NCI-H774 (cell line): Measurements from ENCODE around the gene TEKT5.
"Not testable (repeated sequence)": the region's sequence is repeated elsewhere in the genome, so short reads cannot be mapped to it uniquely, and the experiment has no call there.

Experiments
- DNase-seq: peaks from one replicate; lab custom pipeline; 2025; lab: John Stamatoyannopoulos, UW

TEKT5 gene

GRCh38 chr16:10684511-10685151, 10.1 kb downstream of the TEKT5 start:
- DNase-seq, result no peak

- DNase-seq, result no peak
Observed at GRCh38 chr16:10683170-10683569, 11.6 kb downstream of the TEKT5 start.

- no peak for DNase-seq
Observed at GRCh38 chr16:10682604-10683003, 12.1 kb downstream of the TEKT5 start.

DNA sequence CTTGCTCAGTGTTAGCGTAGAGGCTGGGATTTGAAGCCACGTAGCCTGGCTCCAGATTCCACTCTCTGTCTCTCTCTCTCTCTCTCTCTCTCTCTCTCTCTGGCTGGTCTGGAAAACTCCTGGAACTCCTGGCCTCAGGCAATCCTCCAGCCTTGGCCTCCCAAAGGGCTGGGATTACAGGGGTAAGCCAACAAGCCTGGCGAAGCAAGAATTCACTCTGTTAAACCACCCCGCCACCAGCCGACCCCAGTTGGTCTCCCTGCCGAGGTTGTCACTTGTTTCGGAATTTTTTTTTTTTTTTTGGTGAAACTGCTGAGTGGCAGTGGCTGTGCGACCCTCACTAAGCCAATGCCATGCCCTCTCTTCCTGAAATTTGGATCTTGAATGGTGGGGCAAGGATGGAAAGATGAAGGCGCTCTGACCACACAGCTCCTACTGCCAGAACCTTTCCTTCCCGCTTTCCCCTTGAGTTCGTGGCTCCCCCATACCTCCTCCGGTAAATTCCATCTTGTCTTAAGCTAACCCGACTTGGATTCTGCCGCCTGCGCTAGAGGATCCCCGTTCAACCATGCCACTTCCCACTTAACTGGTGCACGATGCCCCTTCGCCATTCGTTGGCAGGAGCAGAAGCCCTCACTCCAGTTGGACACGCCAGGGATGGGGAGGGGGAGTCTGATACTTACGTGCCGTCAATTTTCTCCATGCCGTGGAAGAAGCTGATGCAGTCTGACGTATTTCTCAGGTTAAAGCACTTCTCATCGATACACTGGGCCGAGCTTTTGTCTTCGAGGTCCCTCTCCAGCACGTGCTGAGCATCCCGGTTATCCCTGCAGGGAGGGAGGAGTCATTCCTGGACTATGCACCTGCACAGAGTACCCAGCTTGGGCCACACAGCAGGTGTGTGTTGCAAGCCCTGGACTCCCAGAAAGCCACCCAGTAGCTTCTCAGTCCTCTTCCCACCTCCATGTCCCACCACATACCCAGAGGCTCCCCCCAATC, 13.1 kb downstream of the TEKT5 start:
- no peak for DNase-seq

DNA sequence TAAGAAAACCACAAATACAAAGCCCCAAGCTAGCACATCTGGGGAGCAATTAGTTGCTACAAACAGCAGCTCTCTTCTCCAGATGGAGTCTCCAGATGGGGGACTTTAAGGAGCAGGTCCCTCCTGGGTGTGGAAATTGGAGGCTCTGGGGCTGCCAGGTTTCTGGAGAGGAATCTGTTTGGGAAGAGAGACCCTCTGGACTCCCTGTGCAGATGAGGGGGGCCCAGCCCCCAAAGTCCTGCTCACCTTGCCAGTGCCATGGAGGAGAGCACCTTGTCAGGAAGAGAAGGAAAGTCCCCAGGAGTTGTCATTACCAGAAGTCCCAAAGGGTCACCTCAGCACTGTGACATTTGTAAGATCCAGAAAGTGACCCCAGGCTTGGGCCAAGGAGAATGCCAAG, 14.8 kb downstream of the TEKT5 start:
- DNase-seq, result no peak

- DNase-seq, result not testable (repeated sequence)
Observed at GRCh38 chr16:10679441-10679840, 15.3 kb downstream of the TEKT5 start.

GRCh38 chr16:10678655-10679054, 16.1 kb downstream of the TEKT5 start:
- DNase-seq, result no peak

DNA sequence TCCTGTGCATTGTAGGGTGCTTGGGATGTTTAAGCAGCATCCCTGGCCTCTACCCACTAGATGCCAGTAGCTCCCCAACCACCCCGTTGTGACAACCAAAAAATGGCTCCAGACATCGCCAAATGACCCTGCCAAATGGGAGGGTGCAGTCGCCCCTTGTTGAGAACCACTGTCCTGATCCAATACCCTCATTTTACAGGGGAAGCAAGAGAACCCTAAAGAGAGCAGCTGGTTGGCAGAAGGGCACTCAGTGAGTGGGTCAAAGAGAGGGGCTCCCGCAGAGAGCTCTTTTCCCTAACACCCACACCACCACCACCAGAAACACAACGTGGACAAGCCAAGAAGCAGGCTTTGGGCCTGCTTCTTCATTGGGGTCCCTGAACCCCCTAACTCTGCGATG, 18.4 kb downstream of the TEKT5 start:
- no peak for DNase-seq

DNA sequence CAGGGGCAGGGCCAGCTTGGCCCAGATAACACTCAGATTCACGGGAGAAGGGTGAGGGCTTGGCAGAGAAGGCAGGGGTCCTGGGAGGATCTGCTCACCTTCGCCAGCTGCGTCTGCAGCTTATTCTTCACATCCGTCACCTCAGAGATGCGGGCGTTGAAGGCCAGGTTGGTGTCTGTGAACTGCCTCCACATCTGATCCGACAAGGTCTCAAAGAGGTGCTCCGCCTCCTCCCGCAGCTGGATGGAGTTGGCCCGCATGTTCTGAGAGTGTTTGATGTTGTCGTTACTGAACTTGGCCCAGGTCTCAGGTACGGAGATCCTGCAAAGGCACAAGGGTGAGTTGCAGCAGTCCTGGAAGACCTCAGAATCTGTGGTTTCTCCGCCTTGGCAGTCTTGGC, 18.9 kb downstream of the TEKT5 start:
- no peak for DNase-seq

DNA sequence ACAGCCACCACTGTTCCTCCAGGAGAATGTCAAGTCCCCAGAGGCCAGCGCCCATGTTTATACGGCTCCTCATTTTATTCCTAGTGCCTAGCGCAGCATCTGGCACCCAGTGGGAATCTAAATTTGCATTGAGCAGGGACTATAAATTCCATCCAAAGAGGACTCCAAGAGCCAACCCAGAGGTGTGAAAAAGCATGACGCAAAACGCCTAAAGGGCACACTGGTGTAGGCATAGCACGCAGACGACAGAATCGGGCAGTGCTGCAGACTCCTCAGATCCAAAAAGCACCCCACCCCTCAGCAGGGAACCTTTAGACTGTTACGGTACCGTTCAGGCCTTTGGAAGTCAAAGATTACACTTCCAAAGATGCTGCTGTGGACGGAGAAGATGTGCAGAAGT, 19.5 kb downstream of the TEKT5 start:
- no peak for DNase-seq

GRCh38 chr16:10671729-10672128, 23.0 kb downstream of the TEKT5 start:
- no peak for DNase-seq

DNA sequence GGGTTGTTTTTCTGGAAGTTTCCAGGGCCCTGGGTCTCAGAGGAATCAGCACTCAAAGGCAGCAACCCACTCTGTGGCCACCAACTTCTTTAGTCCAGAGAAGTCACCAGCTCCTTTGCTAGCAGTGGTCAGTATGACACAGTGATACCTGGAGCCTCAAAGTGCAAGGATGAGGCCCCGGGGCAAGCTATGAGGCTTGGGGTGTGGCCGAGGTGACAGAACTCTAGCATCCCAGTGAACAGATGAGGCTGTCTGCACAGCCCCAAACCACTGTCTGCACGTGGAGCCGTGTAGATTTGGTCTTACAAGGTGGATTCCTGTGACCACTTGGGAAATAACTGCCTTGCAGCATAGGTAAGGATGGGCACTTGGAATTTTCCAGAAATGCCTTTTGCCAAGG, 24.9 kb downstream of the TEKT5 start:
- DNase-seq, result no peak

GRCh38 chr16:10668322-10669045, 26.2 kb downstream of the TEKT5 start:
- no peak for DNase-seq

- DNase-seq, result no peak
Observed at GRCh38 chr16:10667239-10667638, 27.5 kb downstream of the TEKT5 start.

- no peak for DNase-seq
Observed at GRCh38 chr16:10666291-10666690, 28.4 kb downstream of the TEKT5 start.

GRCh38 chr16:10665166-10665565, 29.6 kb downstream of the TEKT5 start:
- DNase-seq, result no peak

DNA sequence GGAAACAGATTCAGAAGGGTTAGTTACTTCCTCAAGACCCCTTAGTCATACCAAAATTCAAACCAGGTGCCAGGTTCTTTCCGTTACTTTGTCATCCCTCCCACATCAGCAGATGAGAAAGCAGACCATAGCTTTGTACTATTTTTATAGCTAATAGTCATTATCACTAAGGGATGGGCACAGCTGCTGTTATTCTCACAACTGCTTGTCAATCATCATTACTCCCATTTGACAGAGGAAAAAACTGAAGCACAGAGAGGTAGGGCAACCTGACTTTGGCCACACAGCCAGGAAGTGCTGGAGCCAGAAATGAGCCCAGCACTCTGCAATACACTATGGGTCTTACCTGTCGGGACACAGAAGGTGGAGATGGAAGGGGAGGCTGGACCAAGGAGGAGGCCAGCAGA, 30.0 kb downstream of the TEKT5 start:
- no peak for DNase-seq

- no peak for DNase-seq
Observed at GRCh38 chr16:10663744-10664143, 31.0 kb downstream of the TEKT5 start.

DNA sequence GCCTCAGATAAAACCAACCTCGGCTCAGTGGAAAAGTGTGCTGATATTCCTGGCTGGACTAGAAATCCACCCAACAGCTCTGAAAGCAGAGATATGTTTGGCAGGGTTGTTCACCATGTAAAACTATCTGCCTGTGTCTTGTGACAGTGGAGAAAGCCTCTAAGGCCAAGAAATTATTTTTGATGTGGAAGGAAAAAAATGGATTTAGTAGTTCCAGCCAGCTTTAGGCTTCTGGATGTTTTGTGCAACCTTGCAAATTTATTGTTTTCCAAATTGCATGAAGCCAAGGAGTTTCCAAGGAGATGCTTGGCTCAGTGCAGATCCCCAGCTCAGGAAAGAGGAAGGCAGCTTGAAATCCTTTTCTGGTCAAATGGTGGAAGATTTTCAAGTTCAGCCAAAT, 31.6 kb downstream of the TEKT5 start:
- no peak for DNase-seq

- DNase-seq, result no peak
Observed at GRCh38 chr16:10662212-10662611, 32.5 kb downstream of the TEKT5 start.

- no peak for DNase-seq
Observed at GRCh38 chr16:10661737-10662136, 33.0 kb downstream of the TEKT5 start.

DNA sequence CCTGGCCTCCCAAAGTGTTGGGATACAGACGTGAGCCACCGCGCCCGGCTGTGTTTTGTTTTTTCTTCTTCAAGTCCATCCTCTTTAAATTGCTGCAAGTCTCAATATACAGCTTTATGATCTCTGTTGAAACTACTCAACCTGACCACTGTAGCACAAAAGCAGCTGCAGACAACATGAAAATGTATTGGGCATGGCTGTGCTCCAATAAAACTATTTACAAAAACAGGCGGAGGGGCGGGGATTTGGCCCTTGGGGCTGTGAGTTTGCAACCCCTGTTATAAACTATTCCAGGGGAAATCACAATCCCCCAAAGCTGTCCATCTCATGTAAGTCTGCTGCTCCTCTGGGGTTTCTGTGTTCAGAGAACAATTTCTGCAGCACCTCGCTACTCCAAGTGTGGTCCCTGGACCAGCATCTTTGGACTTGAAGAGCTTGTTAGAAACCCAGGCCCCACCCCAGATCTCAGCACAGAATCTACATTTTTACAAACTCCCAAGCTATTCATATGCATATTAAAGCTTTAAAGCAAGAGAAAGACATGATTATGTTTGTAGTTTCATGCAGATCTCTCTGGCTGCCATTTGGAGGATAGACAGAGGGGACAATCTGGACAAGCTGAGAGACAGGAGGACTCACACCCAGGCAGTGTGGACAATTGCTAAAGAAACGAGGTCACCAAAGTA, 33.6 kb downstream of the TEKT5 start:
- no peak for DNase-seq
